ENCODE results near the gene SLAMF1. TPM values are rescaled to one million over a fixed set of nuclear protein-coding genes. Genes with fewer than 3 reads are reported as not detected.
"Not testable (repeated sequence)": the region's sequence is repeated elsewhere in the genome, so short reads cannot be mapped to it uniquely, and the experiment has no call there.

The SLAMF1 gene, protein sequence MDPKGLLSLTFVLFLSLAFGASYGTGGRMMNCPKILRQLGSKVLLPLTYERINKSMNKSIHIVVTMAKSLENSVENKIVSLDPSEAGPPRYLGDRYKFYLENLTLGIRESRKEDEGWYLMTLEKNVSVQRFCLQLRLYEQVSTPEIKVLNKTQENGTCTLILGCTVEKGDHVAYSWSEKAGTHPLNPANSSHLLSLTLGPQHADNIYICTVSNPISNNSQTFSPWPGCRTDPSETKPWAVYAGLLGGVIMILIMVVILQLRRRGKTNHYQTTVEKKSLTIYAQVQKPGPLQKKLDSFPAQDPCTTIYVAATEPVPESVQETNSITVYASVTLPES
- 10 to 100 TPM; 18.9 to 36.6 (median 23.0) TPM for polyA plus RNA-seq (ENCODE audit: low read depth in 6 of 6)

DNA sequence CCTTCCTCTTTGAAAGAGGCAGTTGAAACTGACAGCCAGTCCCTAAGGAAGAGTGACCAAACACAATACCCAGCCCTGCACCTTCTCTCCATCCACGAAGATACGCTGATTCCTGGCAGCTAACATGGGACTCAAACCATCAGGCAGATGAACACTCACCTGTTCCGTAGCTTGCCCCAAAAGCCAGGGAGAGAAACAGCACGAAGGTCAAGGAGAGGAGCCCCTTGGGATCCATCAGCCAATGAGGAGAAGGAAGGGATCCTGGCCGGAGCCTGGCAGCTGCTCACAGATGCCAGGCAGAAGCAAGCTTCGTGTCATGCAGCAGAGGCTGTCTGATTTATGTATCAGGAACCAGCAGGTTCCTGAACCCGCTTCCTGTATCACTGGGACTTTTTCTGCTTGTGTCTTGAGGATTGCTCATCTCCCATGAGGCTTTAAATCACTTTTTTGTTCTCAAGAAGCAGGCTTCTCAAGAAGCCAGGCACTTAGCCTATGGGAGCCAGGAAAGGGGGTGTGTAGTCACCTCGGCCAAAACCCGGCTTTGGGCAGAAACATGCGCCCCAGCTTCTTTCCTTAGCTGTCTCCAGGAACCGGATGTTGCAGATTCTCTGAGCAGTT is at the start of gene SLAMF1:
Gene SLAMF1 (minus strand): TSS at position 334 of the 618 bp plus-strand sequence. CDS start 99 bp downstream, at position 235.
- Mint-ChIP-seq H3K9me3 (no peaks in the 10 kb centered on the region), H3K36me3 (peaks cover 6 to 8% of the 10 kb centered on the region in 2 donors), H3K4me3 (peak within 1 kb of the TSS; percentile 86 to 98 (median 96)), H3K27me3 (no peaks in the 10 kb centered on the region), H3K27ac (peak within 1 kb of the TSS; percentile 84 to 98 (median 97)), H3K4me1 (peaks cover 79 to 84% (median 82%) of the 10 kb centered on the region in 3 donors)
- peak; percentile 79 to 83 for ATAC-seq (ENCODE audit: low read depth in 2 of 2)
- DNase-seq, result peak; percentile 52

DNA sequence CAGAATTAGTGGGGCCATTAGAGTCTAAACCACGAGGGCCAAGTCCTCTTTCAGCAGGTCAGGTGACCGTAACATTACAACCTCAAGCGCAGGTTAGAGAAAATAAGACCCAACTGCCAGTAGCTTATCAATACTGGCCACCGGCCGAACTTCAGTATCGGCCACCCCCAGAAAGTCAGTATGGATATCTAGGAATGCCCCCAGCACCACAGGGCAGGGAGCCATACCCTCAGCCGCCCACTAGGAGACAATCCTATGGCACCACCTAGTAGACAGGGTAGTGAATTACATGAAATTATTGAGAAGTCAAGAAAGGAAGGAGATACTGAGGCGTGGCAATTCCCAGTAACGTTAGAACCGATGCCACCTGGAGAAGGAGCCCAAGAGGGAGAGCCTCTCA is 45.5 kb upstream of the SLAMF1 start:
- H3K4me3 Mint-ChIP-seq; H3K9me3 Mint-ChIP-seq; H3K27me3 Mint-ChIP-seq; DNase-seq; ATAC-seq (ENCODE audit: low read depth in 2 of 2): not testable (repeated sequence)
- Mint-ChIP-seq H3K27ac (peak overlapping the region in 5 of 6 donors; percentile 6 to 88 (median 67)), H3K4me1 (peaks cover 35 to 72% (median 37%) of the 10 kb centered on the region in 3 donors), H3K36me3 (peaks cover 14 to 16% of the 10 kb centered on the region in 2 donors)

DNA sequence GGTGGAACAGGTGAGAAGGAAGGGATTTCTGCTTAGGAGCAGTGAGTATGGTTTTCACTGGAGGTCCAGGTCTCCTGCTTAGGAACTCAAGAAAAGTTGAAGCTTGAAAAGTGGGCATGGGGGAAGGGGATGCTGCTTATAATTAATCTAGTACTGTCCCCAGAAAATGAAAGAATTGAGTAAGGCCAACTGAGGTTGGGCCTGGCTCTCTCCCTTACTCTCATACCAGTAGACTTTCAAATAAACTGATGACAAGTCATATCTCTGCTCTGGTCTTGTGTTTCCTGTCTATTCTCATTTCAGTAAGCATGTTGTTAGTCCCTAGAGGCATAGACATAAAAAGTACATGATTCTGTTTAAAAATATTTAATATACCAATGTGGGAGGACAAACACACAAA is 38.4 kb upstream of the SLAMF1 start:
- DNase-seq (no peak), ATAC-seq (ENCODE audit: low read depth in 2 of 2) (no peak)
- Mint-ChIP-seq H3K4me3 (peak overlapping the region in 5 of 8 donors; percentile 13 to 54 (median 41)), H3K27ac (peak overlapping the region; percentile 61 to 94 (median 90)), H3K4me1 (peaks cover 54 to 82% (median 71%) of the 10 kb centered on the region in 3 donors), H3K9me3 (peaks cover 4 to 15% (median 8%) of the 10 kb centered on the region in 7 donors), H3K36me3 (peaks cover 46 to 66% of the 10 kb centered on the region in 2 donors), H3K27me3 (no peaks in the 10 kb centered on the region)

DNA sequence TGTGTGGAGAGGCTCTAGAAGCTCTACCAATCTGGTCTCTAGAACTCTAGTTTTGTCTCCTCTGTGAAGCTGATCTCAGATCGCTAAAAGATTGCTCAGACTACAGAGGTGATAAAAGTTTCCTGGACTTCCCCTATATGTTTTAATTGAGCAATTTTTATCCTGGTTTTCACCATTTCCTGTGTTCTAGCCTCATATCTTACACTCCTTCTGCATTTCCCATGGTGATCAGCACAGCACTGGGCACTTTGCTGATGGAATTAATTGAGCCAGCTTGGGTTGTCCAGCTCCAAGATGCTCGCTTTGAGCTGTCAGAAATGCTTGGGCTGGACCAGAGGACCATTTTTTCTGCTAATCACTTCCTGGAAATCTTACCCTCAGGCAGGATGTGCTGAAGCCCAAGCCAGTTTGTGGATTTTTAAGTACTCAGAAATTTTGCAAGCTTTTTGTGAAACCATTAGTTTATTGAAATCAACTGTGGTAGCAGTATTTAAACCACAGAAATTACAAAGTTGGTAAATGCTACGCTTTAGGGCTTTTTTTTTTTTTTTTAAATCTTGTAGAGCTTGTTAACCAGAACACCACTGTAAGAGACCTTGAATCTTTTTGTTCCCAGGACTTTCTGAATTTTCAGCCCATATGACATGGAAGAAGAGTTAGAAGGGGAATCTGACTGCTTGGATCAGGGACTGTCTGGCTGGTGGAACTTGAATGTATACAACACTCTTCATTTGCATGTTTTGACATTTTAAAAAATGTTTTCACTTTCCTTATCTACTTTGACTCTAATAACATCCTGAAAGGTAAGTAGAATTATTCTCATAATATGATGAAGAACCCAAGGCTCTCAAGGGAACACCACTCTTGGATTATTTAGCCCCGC is 36.4 kb upstream of the SLAMF1 start:
- Mint-ChIP-seq H3K36me3 (peaks cover 56 to 72% of the 10 kb centered on the region in 2 donors), H3K4me1 (peaks cover 55 to 71% (median 64%) of the 10 kb centered on the region in 3 donors), H3K9me3 (peaks cover 4 to 15% (median 8%) of the 10 kb centered on the region in 7 donors), H3K4me3 (peak overlapping the region in 4 of 8 donors; percentile 22 to 51 (median 32)), H3K27me3 (no peaks in the 10 kb centered on the region), H3K27ac (peak overlapping the region; percentile 86 to 93 (median 90))
- peak in 1 of 2 donors; percentile 28 for ATAC-seq (ENCODE audit: low read depth in 2 of 2)
- no peak for DNase-seq

DNA sequence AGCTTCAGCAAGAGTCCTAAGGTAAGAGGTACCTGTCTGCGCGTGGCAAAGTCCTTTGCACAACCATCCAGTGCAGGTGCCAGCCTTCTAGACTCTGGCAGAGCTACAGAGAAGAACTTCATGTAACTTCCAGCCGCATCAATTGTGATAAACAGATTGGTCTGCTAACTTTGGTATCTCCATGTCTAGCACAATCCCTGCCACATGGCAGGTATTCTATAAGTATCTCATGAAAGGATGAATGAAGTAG is 35.0 kb upstream of the SLAMF1 start:
- DNase-seq (no peak), ATAC-seq (ENCODE audit: low read depth in 2 of 2) (no peak)
- Mint-ChIP-seq H3K4me1 (peaks cover 58 to 68% (median 62%) of the 10 kb centered on the region in 3 donors), H3K9me3 (peaks cover 3 to 7% (median 5%) of the 10 kb centered on the region in 7 donors), H3K27me3 (no peaks in the 10 kb centered on the region), H3K4me3 (peak overlapping the region in 2 of 8 donors; percentile 8 to 43), H3K27ac (peak overlapping the region; percentile 77 to 95 (median 92)), H3K36me3 (peaks cover 43 to 73% of the 10 kb centered on the region in 2 donors)

DNA sequence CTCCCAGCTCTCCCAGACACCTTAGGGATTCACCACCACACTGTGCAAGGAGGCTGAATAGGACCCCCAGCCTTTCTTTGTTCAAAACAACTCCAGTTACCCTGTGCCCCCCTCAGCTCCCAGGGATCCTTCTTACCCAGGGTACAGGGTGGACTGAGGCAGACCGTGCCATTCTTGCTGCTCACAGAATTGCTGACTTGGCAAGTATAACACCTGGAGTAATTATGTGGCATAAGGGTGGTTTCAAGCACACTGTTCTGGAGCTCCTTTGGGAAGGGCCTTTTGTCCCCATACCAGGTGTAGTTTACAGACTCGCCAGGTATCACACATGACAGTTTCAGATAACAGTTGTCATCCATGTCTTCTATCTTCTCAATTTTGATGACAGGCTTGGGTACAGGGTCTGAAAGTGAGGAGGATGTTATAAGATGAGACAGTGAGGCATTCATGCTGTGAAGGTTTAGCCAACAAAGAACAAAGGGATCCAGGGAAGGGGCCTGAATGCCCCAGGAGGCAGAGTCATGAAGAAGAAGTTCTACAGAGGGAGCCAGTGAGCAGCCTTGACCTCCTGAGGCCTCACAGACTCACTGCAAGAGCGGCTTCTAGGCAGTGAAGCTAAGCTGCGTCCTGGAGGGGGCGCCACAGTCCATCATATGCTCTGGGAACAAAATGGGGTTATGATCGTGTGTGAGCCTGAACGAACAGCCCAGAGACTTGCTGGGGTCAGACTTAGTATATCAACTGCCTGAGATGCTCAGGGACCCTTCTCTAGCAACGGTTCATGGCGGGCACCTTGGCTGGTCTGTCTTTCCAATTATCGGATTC is 34.4 kb upstream of the SLAMF1 start:
- no peaks in the 10 kb centered on the region for H3K27me3 Mint-ChIP-seq
- H3K36me3 Mint-ChIP-seq, result peaks cover 39 to 68% of the 10 kb centered on the region in 2 donors
- DNase-seq, result peak; percentile 72
- no peak overlapping the region for H3K4me3 Mint-ChIP-seq
- peaks cover 0 to 4% (median under 1%) of the 10 kb centered on the region in 7 donors for H3K9me3 Mint-ChIP-seq
- peak overlapping the region; percentile 77 to 95 (median 92) for H3K27ac Mint-ChIP-seq
- ATAC-seq (ENCODE audit: low read depth in 2 of 2), result peak; percentile 88 to 94
- peaks cover 53 to 64% (median 57%) of the 10 kb centered on the region in 3 donors for H3K4me1 Mint-ChIP-seq

DNA sequence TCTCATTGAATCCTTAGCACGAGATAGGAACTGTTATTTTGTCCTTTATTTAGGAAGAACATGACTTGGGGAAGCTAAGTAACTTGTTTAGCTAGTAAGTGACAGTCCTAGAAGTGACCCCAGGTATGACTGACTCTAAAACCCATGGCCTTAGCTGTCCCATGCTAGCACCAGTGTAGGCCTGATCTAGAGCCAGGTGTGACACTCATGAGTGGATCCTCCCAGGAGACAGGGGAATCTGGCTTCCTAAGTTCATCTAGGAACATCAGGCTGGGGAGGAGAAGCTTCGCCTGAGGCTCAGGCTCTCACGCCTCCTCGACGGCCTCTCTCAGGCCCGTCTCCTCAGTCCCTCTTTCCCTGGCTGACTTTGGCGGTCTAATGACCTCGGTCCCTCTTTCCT is 33.6 kb upstream of the SLAMF1 start:
- peaks cover 48 to 64% (median 48%) of the 10 kb centered on the region in 3 donors for H3K4me1 Mint-ChIP-seq
- peak overlapping the region in 1 of 8 donors; percentile 66 for H3K4me3 Mint-ChIP-seq
- no peaks in the 10 kb centered on the region for H3K27me3 Mint-ChIP-seq
- H3K27ac Mint-ChIP-seq, result peak overlapping the region in 5 of 6 donors; percentile 38 to 92 (median 68)
- peaks cover 36 to 62% of the 10 kb centered on the region in 2 donors for H3K36me3 Mint-ChIP-seq
- DNase-seq, result no peak
- no peak for ATAC-seq (ENCODE audit: low read depth in 2 of 2)
- H3K9me3 Mint-ChIP-seq, result no peaks in the 10 kb centered on the region

DNA sequence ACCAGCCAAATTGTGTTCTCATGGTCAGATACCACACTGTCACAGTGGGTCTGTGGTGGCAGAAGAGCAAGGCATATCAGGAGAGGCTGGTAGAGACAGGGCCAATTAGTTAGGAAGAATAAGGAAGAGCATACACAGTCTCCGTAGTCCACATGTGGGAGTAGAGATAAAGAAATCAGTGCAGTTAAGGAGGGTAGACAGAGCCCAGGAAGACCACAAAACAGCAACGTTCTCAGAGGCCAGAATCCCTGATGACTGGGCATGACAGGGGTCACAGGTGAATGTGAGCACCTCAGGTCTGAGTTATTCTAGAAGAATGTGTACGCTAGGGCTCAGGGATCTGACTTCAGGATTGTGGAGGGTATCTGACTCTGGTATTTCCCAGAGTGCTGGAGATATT is 33.0 kb upstream of the SLAMF1 start:
- peaks cover 31 to 58% of the 10 kb centered on the region in 2 donors for H3K36me3 Mint-ChIP-seq
- H3K27me3 Mint-ChIP-seq, result no peaks in the 10 kb centered on the region
- H3K4me3 Mint-ChIP-seq, result no peak overlapping the region
- DNase-seq (no peak), ATAC-seq (ENCODE audit: low read depth in 2 of 2) (no peak)
- peaks cover 43 to 60% (median 44%) of the 10 kb centered on the region in 3 donors for H3K4me1 Mint-ChIP-seq
- H3K9me3 Mint-ChIP-seq, result no peaks in the 10 kb centered on the region
- H3K27ac Mint-ChIP-seq, result peak overlapping the region; percentile 69 to 93 (median 84)

DNA sequence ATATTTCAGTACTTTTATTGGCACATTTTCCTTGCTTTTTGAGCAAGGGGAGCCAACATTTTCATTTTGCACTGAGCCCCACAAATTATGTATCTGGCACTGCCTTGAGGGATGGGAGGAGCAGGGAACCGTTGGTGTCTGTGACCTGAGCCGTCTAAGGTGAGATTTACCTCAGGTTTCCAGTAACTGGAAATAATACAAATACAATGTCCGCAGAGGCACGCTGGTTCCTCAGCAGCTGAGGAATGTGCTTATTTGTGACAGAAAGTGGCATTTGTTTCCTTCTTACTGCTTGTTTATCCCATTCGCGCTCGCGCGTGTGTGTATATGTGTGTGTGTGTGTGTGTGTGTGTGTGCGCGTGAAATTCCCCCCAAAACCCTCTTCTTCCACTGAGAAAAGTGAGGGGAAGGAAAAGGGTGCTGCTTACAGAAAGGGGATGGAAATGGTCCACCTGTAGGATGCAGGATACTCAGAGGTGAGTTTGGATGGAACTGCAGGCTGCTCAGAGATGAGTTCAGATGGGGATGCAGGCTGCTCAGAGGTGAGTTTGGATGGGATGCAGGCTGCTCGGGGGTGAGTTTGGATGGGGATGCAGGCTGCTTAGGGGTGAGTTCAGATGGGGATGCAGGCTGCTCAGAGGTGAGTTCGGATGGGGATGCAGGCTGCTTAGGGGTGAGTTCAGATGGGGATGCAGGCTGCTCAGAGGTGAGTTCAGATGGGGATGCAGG is 30.2 kb upstream of the SLAMF1 start:
- no peaks in the 10 kb centered on the region for H3K27me3 Mint-ChIP-seq

DNA sequence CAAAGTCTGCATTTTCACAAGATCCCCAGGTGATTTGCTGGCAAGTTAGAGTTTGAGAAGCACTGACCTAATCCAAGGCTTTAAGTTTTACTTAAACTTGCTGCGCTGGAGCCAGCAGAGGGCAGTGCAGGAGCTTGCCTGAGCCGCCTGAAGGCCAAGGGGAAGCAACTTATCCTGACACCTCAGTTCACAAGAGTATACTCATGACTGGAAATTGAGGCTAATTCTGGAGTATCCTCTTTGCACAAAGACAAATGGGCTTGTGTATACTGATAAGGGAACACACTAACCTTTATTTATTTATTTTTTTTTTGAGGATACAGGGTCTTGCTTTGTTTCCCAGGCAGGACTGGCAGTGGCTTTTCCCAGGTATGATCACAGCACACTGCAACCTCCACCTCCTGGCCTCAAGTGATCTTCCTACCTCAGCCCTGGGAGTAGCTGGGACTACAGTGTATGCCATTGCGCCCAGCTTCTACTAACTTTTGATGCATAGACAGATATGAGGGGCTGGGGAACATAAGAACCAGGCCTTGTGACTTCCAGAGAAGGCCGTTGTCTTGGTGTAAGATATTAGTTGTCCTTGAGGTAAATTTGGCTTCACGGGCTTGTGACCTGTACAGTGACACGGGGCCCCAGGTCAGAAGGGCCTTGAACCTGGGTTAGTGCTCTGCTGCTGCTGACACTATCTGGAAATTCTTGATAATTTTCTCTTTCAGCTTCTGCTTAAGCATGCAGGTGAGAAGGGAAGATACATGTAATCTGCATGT is 29.0 kb upstream of the SLAMF1 start:
- H3K4me3 Mint-ChIP-seq, result peak overlapping the region in 5 of 8 donors; percentile 21 to 66 (median 59)
- DNase-seq (peak; percentile 58), ATAC-seq (ENCODE audit: low read depth in 2 of 2) (peak; percentile 77 to 81)
- H3K27ac Mint-ChIP-seq, result peak overlapping the region in 5 of 6 donors; percentile 15 to 81 (median 67)
- H3K36me3 Mint-ChIP-seq, result peaks cover 11 to 33% of the 10 kb centered on the region in 2 donors
- H3K9me3 Mint-ChIP-seq, result no peaks in the 10 kb centered on the region
- peaks cover 14 to 28% (median 20%) of the 10 kb centered on the region in 3 donors for H3K4me1 Mint-ChIP-seq
- H3K27me3 Mint-ChIP-seq, result no peaks in the 10 kb centered on the region

More for the DNA sequence above, 30.2 kb upstream of the SLAMF1 start:
- no peak for DNase-seq
- H3K9me3 Mint-ChIP-seq, result no peaks in the 10 kb centered on the region
- peaks cover 16 to 33% (median 24%) of the 10 kb centered on the region in 3 donors for H3K4me1 Mint-ChIP-seq
- H3K36me3 Mint-ChIP-seq, result peaks cover 18 to 42% of the 10 kb centered on the region in 2 donors
- peak overlapping the region in 3 of 6 donors; percentile 47 to 86 (median 72) for H3K27ac Mint-ChIP-seq
- ATAC-seq (ENCODE audit: low read depth in 2 of 2), result no peak
- H3K4me3 Mint-ChIP-seq, result no peak overlapping the region

DNA sequence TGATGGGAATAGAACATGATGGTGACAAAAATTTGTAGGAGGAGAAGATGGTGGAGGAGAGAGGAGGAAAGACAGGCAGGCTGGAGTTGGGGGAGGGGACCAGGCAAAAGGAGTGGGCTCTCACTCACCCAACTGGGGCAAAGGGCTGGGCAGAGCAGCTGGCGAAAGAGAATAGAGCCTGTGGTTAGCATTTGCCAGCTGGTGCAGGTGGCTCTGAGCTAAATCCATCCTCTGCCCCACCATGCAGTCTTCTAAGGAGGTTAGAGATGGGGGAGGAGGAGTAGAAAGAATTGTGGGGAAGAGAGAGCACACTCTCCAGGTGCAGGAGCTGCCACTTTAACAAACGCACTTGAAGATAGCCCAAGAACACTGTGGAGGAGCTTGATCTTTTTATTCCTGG is 27.6 kb upstream of the SLAMF1 start:
- H3K27ac Mint-ChIP-seq, result no peak overlapping the region
- H3K9me3 Mint-ChIP-seq, result peaks cover 0 to 5% (median 0%) of the 10 kb centered on the region in 7 donors
- H3K4me1 Mint-ChIP-seq, result peaks cover 13 to 28% (median 20%) of the 10 kb centered on the region in 3 donors
- DNase-seq (no peak), ATAC-seq (ENCODE audit: low read depth in 2 of 2) (peak; percentile 20 to 31)
- no peaks in the 10 kb centered on the region for H3K27me3 Mint-ChIP-seq
- H3K4me3 Mint-ChIP-seq, result no peak overlapping the region
- H3K36me3 Mint-ChIP-seq, result peaks cover 11 to 30% of the 10 kb centered on the region in 2 donors
